HG02852 (cell line): ENCODE measurements around the gene DEFB113.

Source experiments
- ATAC-seq: cut with Tn5 transposase; IDR thresholded peaks from one replicate; pipeline ENCODE4 v1.9.1; 2021; ENCODE audit warnings: mild to moderate bottlenecking, moderate library complexity; ENCODE audit not compliant: unreplicated experiment

DEFB113 gene

GRCh38 chr6:49937017-49937416, 32.4 kb downstream of the DEFB113 start:
- ATAC-seq = no peak

DNA sequence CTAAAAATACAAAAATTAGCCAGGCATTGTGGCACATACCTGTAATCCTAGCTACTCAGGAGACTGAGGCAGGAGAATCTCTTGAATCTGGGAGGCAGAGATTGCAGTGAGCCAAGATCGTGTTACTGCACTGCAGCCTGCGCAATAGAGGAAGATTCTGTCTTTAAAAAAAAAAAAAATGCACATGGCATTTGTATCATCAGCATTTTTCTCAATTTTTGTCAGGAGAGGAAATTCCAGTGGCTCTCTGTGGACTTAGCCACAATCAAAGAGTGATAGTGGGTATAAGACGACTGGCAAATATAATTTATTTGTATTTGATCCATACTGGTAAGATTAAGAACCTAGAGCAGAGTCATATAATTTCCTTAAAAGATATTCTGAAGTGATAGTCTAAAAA, 34.0 kb downstream of the DEFB113 start:
- ATAC-seq = no peak

GRCh38 chr6:49934770-49935169, 34.7 kb downstream of the DEFB113 start:
- no peak for ATAC-seq

- ATAC-seq = no peak
Measured at GRCh38 chr6:49933526-49933925, 35.9 kb downstream of the DEFB113 start.

DNA sequence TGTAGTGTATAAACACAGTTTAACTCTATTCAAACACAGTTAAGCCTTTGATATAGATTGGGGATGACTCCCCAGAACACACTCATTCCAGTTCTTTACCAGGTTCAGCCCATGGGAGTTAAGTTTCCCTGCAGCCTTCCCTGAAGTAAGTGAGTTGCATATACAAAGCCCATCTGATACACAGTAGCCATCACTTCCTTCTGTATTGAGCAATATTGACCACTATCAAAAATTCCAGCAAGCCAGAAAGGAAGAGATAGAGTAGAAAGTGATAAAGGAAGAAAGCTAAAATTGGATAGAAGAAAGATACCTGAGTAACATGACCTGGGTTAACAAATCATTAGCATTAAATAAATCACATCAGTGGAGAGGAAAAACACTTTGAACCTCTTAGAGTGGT, 40.1 kb downstream of the DEFB113 start:
- no peak for ATAC-seq

GRCh38 chr6:49923826-49924225, 45.6 kb downstream of the DEFB113 start:
- ATAC-seq = no peak

- ATAC-seq = no peak
Measured at GRCh38 chr6:49919935-49920644, 49.3 kb downstream of the DEFB113 start.

- ATAC-seq = no peak
Measured at GRCh38 chr6:49919261-49919660, 50.2 kb downstream of the DEFB113 start.

DNA sequence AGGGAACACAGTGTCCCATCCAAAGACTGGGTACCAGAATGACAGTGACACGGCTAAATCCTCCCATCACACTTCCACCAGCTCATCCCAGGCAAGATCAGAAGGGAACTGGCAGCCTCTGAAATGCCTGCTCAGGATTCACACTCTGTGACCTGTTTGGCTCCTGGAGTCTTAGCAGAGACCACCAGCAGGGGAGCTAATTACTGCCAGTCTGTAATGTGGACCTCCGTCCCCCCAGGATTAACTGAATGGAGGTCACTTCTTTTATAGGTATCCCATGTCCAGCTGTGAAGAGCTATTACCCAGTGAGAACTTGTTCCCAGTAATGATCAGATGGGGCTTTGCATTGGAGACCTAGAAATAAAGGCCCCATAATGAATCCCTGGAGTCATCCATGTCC, 50.6 kb downstream of the DEFB113 start:
- ATAC-seq = no peak
